H4 (cell line): ENCODE measurements around the gene NAALADL2. TPM values are rescaled to one million over a fixed set of nuclear protein-coding genes. Genes with fewer than 3 reads are reported as not detected.
"Not testable (repeated sequence)": the region's sequence is repeated elsewhere in the genome, so short reads cannot be mapped to it uniquely, and the experiment has no call there.

Source experiments
- DNase-seq: peaks from one replicate; pipeline ENCODE4 v3.0.0-alpha.2; 2015; ENCODE audit warnings: low spot score
- total RNA-seq: library from RNA; depleted of rRNA; stranded (reverse); fragments of >200 nt; shearing (Covaris generic); gene quantifications from 2 replicates; pipeline ENCODE4 v1.2.3, GENCODE V29; 2014

Gene NAALADL2
- total RNA-seq, 1 experiment from 2014 or later = 1.6 TPM

- no peak for DNase-seq
Measured at GRCh38 chr3:175422744-175423143, 563.6 kb downstream of the NAALADL2 start.

- DNase-seq = not testable (repeated sequence)
Measured at GRCh38 chr3:175423848-175424247, 564.7 kb downstream of the NAALADL2 start.

- no peak for DNase-seq
Measured at GRCh38 chr3:175426805-175427204, 567.7 kb downstream of the NAALADL2 start.

DNA sequence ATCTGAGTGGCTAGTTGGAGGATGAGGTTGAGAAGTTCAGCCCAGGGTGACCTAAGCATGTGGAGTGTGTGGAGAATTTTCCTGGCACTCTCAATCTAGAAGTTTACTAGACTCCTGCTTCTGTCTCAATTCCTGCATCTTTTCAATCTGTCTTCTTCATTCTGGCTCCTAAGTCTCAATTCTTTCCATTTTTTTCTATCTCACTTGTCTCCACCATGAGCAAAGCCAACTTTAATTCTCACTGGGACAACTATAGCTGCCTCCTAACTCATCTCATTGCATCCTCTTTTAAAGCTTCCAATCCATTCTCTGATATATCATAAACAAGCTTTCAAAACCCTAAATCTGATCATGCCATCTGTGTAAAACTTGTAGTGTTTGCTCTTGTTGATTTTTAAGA lies 569.3 kb downstream of the NAALADL2 start:
- DNase-seq = no peak

DNA sequence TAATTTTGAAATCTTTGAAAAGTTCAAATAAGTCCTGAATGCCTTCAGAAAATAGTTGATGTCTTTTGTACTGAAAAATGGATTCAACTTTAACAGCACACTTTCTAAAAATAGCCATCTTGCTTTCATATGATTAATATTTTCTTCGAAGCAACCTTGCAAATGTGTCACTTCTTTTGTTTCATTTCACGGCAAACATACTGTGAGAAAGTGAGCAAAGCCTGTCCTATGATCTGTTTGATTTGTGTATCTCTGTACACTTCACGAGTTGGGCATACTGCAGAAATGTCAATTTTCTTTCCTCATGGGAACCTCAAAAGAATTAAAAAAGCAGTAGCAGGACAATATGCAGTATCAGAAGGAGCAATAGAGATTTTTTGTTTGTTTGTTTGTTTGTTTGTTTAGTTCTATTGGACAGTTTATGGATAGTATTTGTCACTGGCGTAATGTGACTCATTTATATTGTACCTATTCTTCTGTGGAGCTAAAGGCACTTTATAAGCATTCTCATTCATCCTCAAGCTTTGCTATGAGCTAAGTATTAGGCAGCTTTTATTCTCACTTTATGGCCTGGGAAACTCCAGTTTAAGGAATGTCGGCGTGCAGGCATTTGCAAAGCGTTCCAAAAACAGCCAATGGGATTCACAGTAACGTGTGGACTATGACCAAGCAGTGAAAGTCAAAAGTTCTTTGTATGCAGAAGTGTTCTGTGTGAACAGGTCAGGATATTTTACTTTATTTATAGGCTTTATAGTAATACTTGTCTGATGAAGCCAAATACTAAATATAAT lies 572.0 kb downstream of the NAALADL2 start:
- no peak for DNase-seq

DNA sequence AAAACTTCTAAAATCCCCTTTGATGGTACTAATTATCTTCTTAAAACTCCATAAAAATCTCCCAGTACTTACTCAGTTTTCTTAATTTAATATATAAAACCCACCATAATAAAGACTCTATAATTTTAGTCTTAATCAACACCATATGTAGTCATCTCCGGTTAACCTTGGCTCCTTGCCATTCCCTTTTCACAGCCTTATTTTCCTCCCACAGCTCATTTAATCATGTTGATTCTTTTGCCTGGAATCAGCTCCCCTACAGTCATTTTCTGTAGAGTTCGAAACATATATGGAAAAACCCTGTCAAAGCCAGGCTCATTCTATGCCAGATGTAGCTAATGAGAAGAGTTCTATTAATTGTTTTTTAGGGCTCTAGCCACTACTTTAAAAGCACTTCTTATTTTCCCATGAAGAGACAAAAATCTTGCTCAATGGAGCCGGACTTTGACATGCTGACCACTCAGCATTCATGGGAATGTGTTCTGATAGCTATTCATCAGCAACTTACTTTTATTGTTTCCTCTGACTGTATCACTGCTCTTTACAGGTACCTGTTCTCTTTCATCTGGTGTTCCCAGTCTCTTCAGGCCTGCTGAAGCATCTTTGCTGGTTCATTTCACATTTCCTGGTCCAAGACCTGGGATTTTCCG lies 573.4 kb downstream of the NAALADL2 start:
- DNase-seq = no peak

DNA sequence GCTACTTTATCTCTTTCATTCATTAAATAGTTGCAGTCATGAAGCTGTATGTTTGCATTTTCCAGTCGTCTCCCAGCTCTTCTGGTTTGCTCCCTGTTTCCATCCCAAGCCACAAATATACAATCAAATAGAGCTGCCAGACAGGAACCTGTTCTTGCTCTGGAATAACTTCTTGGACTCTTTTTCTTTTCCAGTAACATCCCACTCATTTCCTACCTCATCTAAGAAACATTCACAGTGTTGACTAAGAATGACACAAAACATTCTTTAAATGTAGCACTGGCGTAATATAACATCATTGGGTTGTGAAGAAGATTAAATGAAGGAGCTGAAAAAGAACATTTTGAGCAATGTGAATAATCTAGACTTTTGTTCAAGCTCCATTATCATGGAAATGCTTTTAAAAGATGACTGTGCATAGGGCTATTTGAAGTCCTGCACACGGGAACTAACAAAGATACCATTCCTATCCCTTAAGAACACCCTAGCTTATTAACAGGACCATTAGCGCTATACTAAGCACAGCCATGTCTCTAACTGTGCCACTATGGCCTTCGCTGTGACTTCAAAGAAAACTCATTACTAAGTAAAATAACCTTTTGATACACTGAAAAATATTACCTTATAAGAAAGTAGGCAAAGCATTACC lies 574.0 kb downstream of the NAALADL2 start:
- no peak for DNase-seq

GRCh38 chr3:175434561-175434960 lies 575.4 kb downstream of the NAALADL2 start:
- DNase-seq = no peak

DNA sequence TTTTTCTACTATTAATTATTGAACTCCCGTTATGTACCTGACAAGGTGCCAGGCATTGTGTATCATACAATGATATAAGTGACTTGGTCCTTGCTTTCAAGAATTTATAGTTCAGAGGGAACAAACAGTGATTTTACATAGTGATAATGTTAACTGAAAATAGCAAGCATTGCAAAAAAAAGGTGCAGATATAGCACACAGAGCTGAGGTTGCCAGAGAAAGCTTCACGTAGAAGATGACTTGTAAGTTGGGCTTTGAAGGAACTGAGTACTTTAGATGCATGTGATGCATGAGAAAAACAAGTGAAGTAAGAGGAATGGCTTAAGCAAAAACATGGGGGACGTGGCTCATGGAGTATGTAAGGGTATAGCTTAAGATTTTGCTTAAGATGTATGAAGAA lies 584.5 kb downstream of the NAALADL2 start:
- DNase-seq = no peak

DNA sequence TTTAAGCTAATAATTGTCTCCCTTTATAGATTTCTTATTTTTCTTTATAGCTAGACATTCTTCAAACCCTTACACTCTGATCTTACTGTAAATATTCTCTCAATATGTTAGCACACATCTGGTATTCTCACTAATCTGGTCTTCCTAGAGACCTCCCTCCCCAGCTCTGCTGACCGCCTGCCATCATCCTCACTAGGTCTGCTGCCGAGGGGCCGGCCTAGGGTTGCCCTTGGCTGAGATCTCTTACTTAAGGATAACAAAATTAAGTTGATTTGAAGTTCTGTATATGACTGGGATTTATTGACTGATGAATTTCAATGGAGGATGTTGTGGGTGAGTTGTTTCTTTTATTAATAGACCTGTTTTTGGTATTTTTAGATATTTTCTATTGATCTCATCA lies 586.6 kb downstream of the NAALADL2 start:
- no peak for DNase-seq

DNA sequence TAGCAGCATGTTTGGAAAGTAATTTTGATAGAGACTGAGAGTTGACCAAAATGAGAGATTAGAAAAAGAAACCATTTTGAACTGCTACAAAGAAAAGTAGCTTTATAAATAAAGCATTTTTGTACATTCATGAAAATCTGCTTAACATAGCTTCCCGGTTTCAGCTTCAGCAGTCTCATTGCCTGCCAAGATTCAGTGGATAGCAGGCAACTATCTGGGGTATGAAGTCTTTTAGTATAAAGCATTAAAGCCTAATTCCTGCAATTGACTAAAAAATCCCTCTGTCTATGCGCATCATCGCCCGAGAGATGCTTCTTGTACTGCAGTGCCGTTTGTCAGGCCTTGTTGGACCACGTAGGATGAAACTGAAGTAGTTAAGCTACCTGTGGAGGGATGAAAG lies 588.4 kb downstream of the NAALADL2 start:
- no peak for DNase-seq

DNA sequence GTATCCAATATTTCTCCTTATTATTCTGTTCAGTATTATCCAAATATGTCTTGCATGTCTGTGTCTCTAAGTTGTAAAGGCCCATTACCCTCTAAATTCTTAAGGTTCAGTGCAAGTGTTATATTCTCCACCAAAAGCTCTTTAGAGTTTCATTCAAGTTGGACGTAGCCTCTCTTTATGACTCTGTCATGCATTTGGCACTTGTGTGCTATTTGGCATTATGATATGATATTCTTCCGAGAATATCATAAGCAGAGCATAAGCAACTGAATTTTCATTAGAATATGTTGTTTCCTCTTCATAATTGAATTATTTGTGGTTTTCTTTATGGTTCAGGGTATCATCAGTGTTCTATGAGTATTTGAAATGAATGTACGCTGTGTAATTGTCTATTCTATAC lies 594.2 kb downstream of the NAALADL2 start:
- no peak for DNase-seq

DNA sequence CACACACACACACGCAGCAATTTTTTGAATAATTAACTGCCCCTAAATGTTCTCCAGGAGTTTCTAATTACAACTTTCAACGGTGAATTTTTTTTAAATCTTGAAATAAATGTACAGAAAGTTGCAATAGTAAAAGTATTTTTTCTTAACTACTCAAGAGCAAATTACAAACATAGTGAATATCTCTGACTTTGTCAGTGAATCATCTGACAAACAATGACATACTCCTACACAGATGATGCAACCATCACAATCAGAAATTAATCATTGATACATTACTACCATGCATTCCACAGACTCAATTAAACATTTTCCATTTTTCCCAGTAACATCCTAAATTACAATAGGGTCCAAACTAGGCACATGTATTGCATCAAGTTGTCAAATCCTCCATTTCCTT lies 597.3 kb downstream of the NAALADL2 start:
- no peak for DNase-seq

- no peak for DNase-seq
Measured at GRCh38 chr3:175457301-175457700, 598.2 kb downstream of the NAALADL2 start.

GRCh38 chr3:175460849-175461399 lies 601.8 kb downstream of the NAALADL2 start:
- not testable (repeated sequence) for DNase-seq

DNA sequence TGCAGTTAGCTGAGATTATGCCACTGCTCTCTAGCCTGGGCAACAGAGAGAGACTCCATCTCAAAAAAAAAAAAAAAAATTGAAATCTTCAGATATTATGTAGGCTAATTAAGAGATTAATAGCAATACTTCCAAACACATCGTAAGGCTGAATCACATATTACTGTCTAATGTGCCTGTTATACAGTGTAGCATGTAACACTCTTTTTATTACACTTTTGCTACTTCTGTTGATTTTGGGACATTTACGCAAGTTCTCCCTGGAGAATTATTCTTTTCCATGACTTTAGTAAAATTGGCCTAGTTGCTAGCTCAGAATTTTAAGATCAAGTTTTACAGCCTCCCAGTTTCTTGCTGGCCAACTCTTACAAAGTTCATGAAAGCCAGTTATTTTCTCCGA lies 605.2 kb downstream of the NAALADL2 start:
- no peak for DNase-seq

- no peak for DNase-seq
Measured at GRCh38 chr3:175469124-175469523, 610.0 kb downstream of the NAALADL2 start.

DNA sequence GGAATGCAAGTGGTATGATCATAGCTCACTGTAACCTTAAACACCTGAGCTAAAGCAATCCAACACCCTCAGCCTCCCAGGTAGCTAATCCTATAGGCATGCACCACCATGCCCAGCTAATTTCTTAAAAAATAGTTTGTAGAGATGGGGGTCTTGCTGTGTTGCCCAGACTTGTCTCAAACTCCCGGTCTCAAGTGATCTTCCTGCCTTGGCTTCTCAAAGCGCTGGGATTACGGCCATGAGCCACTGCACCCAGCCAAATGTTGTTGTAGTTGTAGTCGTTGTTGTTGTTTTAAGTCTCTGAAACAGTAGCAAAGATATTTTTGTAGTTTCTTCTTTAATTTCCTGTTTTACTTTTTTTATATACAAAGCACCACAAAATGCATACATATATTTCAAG lies 616.6 kb downstream of the NAALADL2 start:
- DNase-seq = no peak

DNA sequence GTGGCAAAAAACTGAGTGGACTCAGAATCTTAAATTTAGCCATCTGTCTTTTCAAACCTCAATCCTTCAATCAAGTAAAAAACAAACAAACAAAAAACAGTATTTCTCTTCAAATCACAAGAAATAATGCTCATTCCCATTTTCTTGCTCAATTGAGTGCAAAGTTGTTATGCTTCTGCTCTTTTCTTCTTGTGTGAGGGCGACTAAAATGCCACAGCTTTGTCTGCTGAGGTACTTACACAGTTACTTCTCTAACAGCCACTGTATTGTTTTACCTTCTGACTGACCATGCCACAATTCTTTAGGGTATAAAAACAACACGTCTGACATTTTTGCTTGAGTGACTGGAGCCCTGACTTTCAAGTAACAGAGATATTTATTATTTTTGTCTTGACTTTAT lies 617.4 kb downstream of the NAALADL2 start:
- no peak for DNase-seq

DNA sequence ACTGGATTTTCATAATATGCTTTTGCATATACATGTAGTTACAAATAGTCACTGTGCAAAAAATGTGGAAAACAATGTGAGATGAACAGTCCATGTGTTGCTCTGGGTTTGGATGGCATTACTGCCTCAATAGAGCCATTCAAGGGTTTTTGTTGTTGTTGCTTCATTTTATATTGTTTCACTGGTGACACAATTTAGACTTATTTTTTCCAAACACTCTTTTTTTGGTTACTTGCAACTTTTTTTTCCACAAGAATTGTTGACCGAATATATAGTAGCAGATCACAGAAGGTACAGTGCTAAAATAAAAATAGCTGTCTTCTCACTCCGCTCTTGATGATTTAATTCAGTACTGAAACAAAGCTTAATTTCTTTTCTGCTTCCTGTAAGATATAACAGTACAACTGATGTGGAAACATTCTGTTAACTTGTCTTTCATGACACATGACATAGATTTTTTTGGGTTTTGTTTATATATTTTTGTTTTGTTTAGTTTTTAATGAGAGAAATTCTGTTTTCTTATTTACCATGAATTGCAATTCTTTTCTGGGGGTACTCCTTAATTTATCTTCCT lies 618.6 kb downstream of the NAALADL2 start:
- DNase-seq = no peak

DNA sequence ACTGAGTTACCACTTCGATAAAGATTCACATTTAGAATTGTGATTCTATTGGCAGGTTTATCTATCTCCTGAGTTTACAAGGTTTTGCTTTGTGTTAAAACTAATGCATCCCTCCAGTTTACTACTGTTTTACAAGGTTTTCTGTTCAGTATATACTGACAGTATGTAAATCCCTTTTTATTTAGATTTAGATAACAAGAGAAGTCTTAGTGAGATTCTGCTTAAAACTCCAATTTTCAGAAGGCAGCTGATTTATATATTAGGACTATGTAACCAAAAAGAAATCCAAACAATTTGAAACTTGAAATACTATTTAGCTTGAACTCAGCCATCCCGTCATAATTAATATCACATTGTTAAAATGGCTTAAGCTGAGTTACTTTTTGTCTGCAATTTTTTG lies 619.2 kb downstream of the NAALADL2 start:
- DNase-seq = no peak

- DNase-seq = no peak
Measured at GRCh38 chr3:175479175-175479574, 620.0 kb downstream of the NAALADL2 start.
